Bronchial epithelial cell (primary cell): ENCODE data around the gene SF3B4. TPM values are rescaled to one million over a fixed set of nuclear protein-coding genes. Genes with fewer than 3 reads are reported as not detected.
"Not testable (repeated sequence)": the region's sequence is repeated elsewhere in the genome, so short reads cannot be mapped to it uniquely, and the experiment has no call there.

ENCODE experiments used
- DNase-seq: peaks from one replicate; pipeline ENCODE4 v3.0.0-alpha.2; 2010; ENCODE audit warnings: low read depth
- FAIRE-seq: peaks from 2 replicates; lab custom pipeline; 2011; peaks lifted over from hg19 to GRCh38; lab: Jason Lieb, UNC
- H3K27me3 ChIP-seq: 2 replicates; pipeline ENCODE4 v1.5.1; 2011; ENCODE audit warnings: low read length; ENCODE audit not compliant: control insufficient read depth, insufficient read depth
- H3K36me3 ChIP-seq: 2 replicates; pipeline ENCODE4 v1.5.1; 2011; ENCODE audit warnings: low read length; ENCODE audit not compliant: control insufficient read depth, insufficient read depth
- H3K4me3 ChIP-seq: 2 replicates; pipeline ENCODE4 v1.5.1; 2011; ENCODE audit warnings: mild to moderate bottlenecking, low read depth, low read length, control low read depth
- total RNA-seq: library from RNA; depleted of rRNA; stranded (reverse); fragments of >200 nt; gene quantifications from 2 replicates; pipeline ENCODE4 v1.2.1, GENCODE V29; 2014
- TF ChIP-seq, protein P1 (sequence below): IDR thresholded peaks from 2 replicates; pipeline ENCODE4 v1.5.1; 2011; ENCODE audit warnings: mild to moderate bottlenecking, moderate library complexity, low read length, control low read depth, inconsistent platforms; ENCODE audit not compliant: insufficient read depth, severe bottlenecking

SF3B4 gene
- total RNA-seq, 1 donor from 2014 or later = 7.4 TPM

DNA sequence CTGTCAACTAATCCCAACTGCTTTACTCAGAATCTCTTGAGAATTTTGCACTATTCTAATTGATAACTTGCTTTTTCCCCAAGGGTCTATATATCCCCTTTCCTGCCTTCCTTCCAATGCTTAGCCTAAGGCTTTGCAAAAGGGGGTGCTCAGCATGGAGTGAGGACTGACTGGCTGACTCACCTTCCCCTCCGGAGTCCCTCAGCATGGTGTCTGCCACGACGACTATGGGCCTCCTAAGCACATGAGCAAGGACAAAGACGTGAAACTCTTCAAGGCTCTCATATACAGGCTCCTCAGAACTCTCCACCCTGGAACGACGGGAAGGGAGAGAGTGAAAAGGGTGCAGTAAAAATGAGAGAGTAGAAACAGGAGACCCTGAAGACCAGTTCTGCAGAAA is 22.3 kb upstream of the SF3B4 start:
- TF ChIP-seq, protein P1, sequence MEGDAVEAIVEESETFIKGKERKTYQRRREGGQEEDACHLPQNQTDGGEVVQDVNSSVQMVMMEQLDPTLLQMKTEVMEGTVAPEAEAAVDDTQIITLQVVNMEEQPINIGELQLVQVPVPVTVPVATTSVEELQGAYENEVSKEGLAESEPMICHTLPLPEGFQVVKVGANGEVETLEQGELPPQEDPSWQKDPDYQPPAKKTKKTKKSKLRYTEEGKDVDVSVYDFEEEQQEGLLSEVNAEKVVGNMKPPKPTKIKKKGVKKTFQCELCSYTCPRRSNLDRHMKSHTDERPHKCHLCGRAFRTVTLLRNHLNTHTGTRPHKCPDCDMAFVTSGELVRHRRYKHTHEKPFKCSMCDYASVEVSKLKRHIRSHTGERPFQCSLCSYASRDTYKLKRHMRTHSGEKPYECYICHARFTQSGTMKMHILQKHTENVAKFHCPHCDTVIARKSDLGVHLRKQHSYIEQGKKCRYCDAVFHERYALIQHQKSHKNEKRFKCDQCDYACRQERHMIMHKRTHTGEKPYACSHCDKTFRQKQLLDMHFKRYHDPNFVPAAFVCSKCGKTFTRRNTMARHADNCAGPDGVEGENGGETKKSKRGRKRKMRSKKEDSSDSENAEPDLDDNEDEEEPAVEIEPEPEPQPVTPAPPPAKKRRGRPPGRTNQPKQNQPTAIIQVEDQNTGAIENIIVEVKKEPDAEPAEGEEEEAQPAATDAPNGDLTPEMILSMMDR = no peak
- no peak overlapping the region for H3K4me3 ChIP-seq
- FAIRE-seq = no peak
- no peaks in the 10 kb centered on the region for H3K27me3 ChIP-seq
- no peak for DNase-seq
- H3K36me3 ChIP-seq = peaks cover 4% of the 10 kb centered on the region

DNA sequence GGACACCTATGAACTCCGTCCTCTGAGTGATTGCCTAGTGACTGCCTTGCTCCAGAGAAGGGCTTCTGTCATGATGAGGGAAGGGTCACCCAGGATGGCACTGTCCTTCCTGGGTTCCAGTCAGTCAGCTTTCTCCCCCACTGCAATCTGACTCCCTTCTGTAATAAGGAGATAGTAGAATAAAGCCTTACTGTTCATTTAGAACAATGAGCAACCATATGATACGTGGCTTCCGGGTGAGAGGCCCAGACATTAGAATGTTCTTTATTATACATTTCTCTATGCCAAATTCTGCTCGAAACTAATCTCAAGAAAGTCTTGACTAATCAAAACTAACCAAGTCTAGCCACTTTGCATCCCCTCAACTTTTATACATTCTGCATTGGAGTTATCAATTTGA is 17.6 kb upstream of the SF3B4 start:
- Histone ChIP-seq H3K4me3 (no peak overlapping the region), H3K27me3 (no peaks in the 10 kb centered on the region), H3K36me3 (peaks cover 4% of the 10 kb centered on the region)
- DNase-seq (no peak), FAIRE-seq (no peak)
- TF ChIP-seq, protein P1 = no peak

DNA sequence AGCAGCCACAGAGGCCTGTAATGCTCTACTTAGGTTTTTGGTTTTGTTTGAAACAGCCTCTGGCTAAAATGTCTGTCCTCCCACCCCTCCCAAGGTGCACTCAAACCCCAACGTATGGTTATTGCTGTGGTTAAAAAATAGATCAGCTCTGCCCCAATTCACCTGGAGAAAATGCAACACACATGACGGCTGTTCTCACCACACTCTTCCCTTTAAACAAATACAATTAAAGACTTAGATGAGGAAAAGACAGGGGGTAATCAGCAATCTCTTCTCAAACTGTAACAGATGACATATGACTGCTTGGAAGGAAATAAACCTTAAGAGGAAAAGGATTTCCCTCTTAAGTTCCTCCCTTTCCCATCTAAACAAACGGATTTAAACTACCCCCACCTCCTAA is 15.3 kb upstream of the SF3B4 start:
- no peak for FAIRE-seq
- DNase-seq = no peak

DNA sequence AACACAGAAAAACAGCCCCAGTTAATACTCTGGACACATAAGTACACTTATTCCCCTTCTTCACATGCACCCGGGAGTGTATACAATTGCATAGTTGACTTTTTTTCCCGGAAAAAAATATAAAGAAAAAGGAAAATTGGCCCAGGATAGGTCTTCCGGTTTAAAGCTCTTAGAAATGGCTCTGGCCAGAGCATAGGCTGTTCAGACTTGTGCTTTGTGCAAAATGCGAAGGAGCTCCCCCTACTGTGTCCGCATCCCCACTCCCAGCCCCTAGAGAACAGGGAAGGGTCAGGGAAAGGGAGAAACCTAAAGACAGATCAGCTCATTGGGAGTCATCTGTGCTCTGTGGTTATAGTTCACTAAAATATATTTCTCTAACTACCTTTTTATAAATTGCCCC is 14.6 kb upstream of the SF3B4 start:
- TF ChIP-seq, protein P1 = peak; percentile 42
- Histone ChIP-seq H3K4me3 (no peak overlapping the region), H3K27me3 (no peaks in the 10 kb centered on the region), H3K36me3 (no peaks in the 10 kb centered on the region)
- no peak for FAIRE-seq
- peak; percentile 66 for DNase-seq

More for the DNA sequence above, 15.3 kb upstream of the SF3B4 start:
- no peaks in the 10 kb centered on the region for H3K27me3 ChIP-seq
- H3K4me3 ChIP-seq = no peak overlapping the region
- TF ChIP-seq, protein P1 = no peak
- no peaks in the 10 kb centered on the region for H3K36me3 ChIP-seq

DNA sequence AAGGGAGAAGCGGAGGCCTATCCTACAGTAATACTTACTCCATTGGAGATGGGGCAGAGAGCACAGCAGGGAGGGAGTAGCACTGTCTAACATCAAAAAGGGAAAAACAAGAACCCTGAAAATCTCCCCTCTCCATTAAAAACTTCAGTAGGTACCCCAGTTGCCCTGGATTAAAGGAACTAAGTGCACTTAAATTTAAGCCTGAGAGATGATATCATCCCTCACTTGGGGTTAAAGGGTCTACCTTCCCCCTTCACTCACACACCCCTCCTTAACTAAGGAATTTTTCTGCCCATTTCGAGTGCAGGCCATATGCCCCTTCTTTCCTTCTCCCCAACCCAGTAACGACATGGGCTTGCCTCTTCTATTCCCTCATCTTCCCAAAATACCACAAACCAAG is 12.8 kb upstream of the SF3B4 start:
- TF ChIP-seq, protein P1 = no peak
- DNase-seq (no peak), FAIRE-seq (no peak)
- H3K4me3 ChIP-seq = no peak overlapping the region
- H3K36me3 ChIP-seq = no peaks in the 10 kb centered on the region
- H3K27me3 ChIP-seq = no peaks in the 10 kb centered on the region

DNA sequence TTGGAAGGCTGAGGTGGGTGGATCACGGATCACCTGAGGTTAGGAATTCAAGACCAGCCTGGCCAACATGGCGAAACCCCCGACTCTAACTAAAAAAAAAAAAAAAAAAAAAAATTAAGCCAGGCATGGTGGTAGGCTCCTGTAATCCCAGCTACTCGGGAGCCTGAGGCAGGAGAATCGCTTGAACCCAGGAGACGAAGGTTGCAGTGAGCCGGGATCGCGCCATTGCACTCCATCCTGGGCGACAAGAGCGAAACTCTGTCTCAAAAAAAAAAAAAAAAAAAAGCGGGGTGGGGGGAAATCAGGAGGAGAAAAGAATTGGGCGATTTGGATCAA is 11.0 kb upstream of the SF3B4 start:
- H3K36me3 ChIP-seq, H3K27me3 ChIP-seq, FAIRE-seq, DNase-seq, H3K4me3 ChIP-seq: not testable (repeated sequence)
